HepG2 (cell line): Measurements from ENCODE around the gene GRAP. TPM values are rescaled to one million over a fixed set of nuclear protein-coding genes. Genes with fewer than 3 reads are reported as not detected.
A peak's percentile ranks its signal among the peaks of the same experiment; 100 is the strongest.

Source experiments
- ATAC-seq: fragments of 200-7000 bp; cut with Tn5 transposase; 3 replicates; pipeline ENCODE4 v1.9.1; 2020; ENCODE audit warnings: mild to moderate bottlenecking, moderate library complexity
- BruUV-seq: library from RNA; stranded (reverse); fragments of 400-500 nt; replicated peaks from 2 replicates; lab custom pipeline; 2021; lab: Mats Ljungman, UMichigan
- CTCF ChIA-PET: fragments of 300-600 bp; formaldehyde crosslinking; extraction: SDS; loops from one replicate; lab custom pipeline; 2021; ENCODE audit warnings: low total read pairs, inconsistent platforms, low intra/inter-chr PET ratio; lab: Yijun Ruan, JAX
- POLR2A ChIA-PET: fragments of 350-600 bp; sonication (Branson Sonifier 250); formaldehyde crosslinking; loops from one replicate; lab custom pipeline; 2020; ENCODE audit warnings: antibody characterized with exemption, inconsistent platforms; lab: Yijun Ruan, JAX
- DNase-seq: peaks from one replicate; pipeline ENCODE4 v3.0.0-alpha.2; 2015; ENCODE audit warnings: low spot score
- FAIRE-seq: peaks from 3 replicates; lab custom pipeline; 2011; peaks lifted over from hg19 to GRCh38; lab: Jason Lieb, UNC
- H2AFZ ChIP-seq: one replicate; pipeline ENCODE4 v1.6.1; 2011; ENCODE audit warnings: low read length, inconsistent platforms
- H3K27ac ChIP-seq: fragments of 300-600 bp; 3 replicates; pipeline ENCODE4 v1.8.0; 2011; ENCODE audit warnings: mixed run types, mild to moderate bottlenecking, mixed read lengths, low read length, inconsistent platforms; ENCODE audit not compliant: insufficient read depth; ENCODE audit errors: extremely low read length
- H3K27me3 ChIP-seq, 2 experiments: fragments of 200-600 bp in 1 of 2; 2 replicates in 1 of 2; 3 replicates in 1 of 2; pipeline versions ENCODE4 v1.6.0 to v1.8.0; 2011; ENCODE audit warnings: low read length in 2 of 2, mild to moderate bottlenecking in 2 of 2, moderate library complexity in 2 of 2, inconsistent platforms in 1 of 2; ENCODE audit not compliant: insufficient read depth in 2 of 2, control insufficient read depth in 1 of 2
- H3K36me3 ChIP-seq, 2 experiments: fragments of 200-600 bp in 1 of 2; replicated peaks in 1 of 2; 2 replicates in 1 of 2; 3 replicates in 1 of 2; pipeline versions ENCODE4 v1.5.1 to v1.8.0; 2011; ENCODE audit warnings: low read length in 2 of 2, inconsistent platforms in 1 of 2; ENCODE audit not compliant: insufficient read depth in 2 of 2, control insufficient read depth in 1 of 2
- H3K4me1 ChIP-seq: 2 replicates; pipeline ENCODE4 v1.5.1; 2012; ENCODE audit warnings: low read length, inconsistent platforms; ENCODE audit not compliant: insufficient read depth
- H3K4me2 ChIP-seq: 2 replicates; pipeline ENCODE4 v1.6.0; 2011; ENCODE audit warnings: low read depth, low read length, inconsistent platforms
- H3K4me3 ChIP-seq, 3 experiments: fragments of 200-600 bp in 1 of 3; sonication (generic), shearing (Covaris generic) in 1 of 3; replicated peaks in 1 of 3; 2 replicates each; pipeline ENCODE4 v1.5.1; 2011 to 2016; ENCODE audit warnings: low read length in 3 of 3, inconsistent platforms in 2 of 3, low read depth in 2 of 3, mild to moderate bottlenecking in 2 of 3, control low read depth in 1 of 3, mixed read lengths in 1 of 3; ENCODE audit not compliant: insufficient read depth in 1 of 3
- H3K79me2 ChIP-seq: one replicate; pipeline ENCODE4 v1.6.1; 2011; ENCODE audit warnings: low read length, inconsistent platforms; ENCODE audit not compliant: insufficient read depth
- H3K9ac ChIP-seq: 2 replicates; pipeline ENCODE4 v1.6.0; 2011; ENCODE audit warnings: mild to moderate bottlenecking, low read depth, low read length, inconsistent platforms; ENCODE audit not compliant: insufficient read depth
- H3K9me3 ChIP-seq: 2 replicates; pipeline ENCODE4 v1.5.1; 2012; ENCODE audit warnings: mild to moderate bottlenecking, low read length
- H4K20me1 ChIP-seq: 2 replicates; pipeline ENCODE4 v1.6.0; 2011; ENCODE audit warnings: inconsistent platforms, mild to moderate bottlenecking, low read length, moderate library complexity; ENCODE audit not compliant: insufficient read depth
- POLR2A ChIP-seq, 2 experiments: IDR thresholded peaks; 2 replicates each; pipeline ENCODE4 v1.6.1; 2011; ENCODE audit warnings: low read depth in 2 of 2, low read length in 2 of 2, mild to moderate bottlenecking in 1 of 2, moderate library complexity in 1 of 2; ENCODE audit not compliant: insufficient read depth in 1 of 2
- WGBS: methylation state at CpG from one replicate; pipeline ENCODE4 v1.1.6; 2017; ENCODE audit warnings: low lambda C conversion rate; 5-methylcytosine and 5-hydroxymethylcytosine counted together
- in situ Hi-C: cut with HindIII; loops from 2 replicates; pipeline ENCODE4 v1.10.0; 2017; ENCODE audit warnings: low pct_unique_long_range_greater_than_20kb; ENCODE audit not compliant: extremely low pct_ligation_motif_present
- intact Hi-C: fragments of 100-400 bp; cut with micrococcal nuclease; formaldehyde crosslinking; loops from one replicate; pipeline ENCODE4 v1.10.0; 2022; ENCODE audit not compliant: unreplicated experiment
- polyA plus RNA-seq, 8 experiments: library from polyadenylated mRNA; depleted of rRNA in 3 of 8; stranded (reverse) in 7 of 8; unstranded in 1 of 8; fragments of >200 nt; fragmentation: Illumina TruSeq in 4 of 8; extraction: Trizol in 4 of 8; gene quantifications; 2 replicates each; pipeline versions ENCODE4 v1.2.1 to v1.2.3, GENCODE V29; 2011 to 2016; ENCODE audit warnings: low read depth in 4 of 8, missing spikeins in 1 of 8, mixed read lengths in 1 of 8; ENCODE audit not compliant: insufficient read depth in 1 of 8
- total RNA-seq, 5 experiments: library from RNA; depleted of rRNA; stranded (reverse); fragments of >200 nt; fragmentation: Illumina TruSeq; extraction: Trizol; gene quantifications; 2 replicates each; pipeline ENCODE4 v1.2.3, GENCODE V29; 2016; ENCODE audit warnings: low read depth in 1 of 5
- TF ChIP-seq, protein P1 (sequence below): sonication (generic); formaldehyde crosslinking; IDR thresholded peaks from 2 replicates; pipeline ENCODE4 v1.4.0; 2020; ENCODE audit warnings: missing genetic modification reagents
- TF ChIP-seq, protein P2 (sequence below): IDR thresholded peaks from 2 replicates; pipeline ENCODE4 v1.4.0; 2020; ENCODE audit warnings: mild to moderate bottlenecking, missing genetic modification reagents

The GRAP gene
- total and polyA plus RNA-seq, 2 of the 13 experiments (the other 11 are each of a cell fraction or from before 2014, with no cell fraction given): 0.77 to 1.7 TPM

GRCh38 chr17:19001907-19002590, 44.7 kb downstream of the GRAP start:
- no peak for FAIRE-seq
- TSS peak; percentile 51 for BruUV-seq
- H3K4me2 ChIP-seq: peak overlapping the region; percentile 100

More at GRCh38 chr17:19001907-19002590, 44.7 kb downstream of the GRAP start:
- intact Hi-C loops: loop anchor here (2.0 kb wide), 1 partner anchor 13 kb away; no protein-coding TSS in a partner anchor
- H3K79me2 ChIP-seq: peaks cover 48% of the 10 kb centered on the region
- no peaks in the 10 kb centered on the region for H3K9me3 ChIP-seq
- no peaks in the 10 kb centered on the region; a peak in 1 of 5 replicates for H3K27me3 ChIP-seq
- CTCF ChIA-PET: no interaction called here
- in situ Hi-C loops: loop anchor here (5.0 kb wide), 1 partner anchor 35 kb away; no protein-coding TSS in a partner anchor
- POLR2A ChIA-PET: interaction anchor here (0.9 to 3.4 kb wide), 3 partner anchors 14 to 21 kb away, joined by 3 to 22 read pairs (median 8); no protein-coding TSS in a partner anchor
- no peak overlapping the region for H2AFZ ChIP-seq
- WGBS: 71% methylated on average over 7 of the region's 7 CpGs
- 0 out of 4 replicates have a peak, but pooled peaks of 1 of the 2 experiments have one; percentile 17 for TF ChIP-seq POLR2A (IDR thresholded peaks at IDR 0.05; ENCODE audit: insufficient read depth in 1 of 2, low read depth in 2 of 2, low read length in 2 of 2)
- TF ChIP-seq, protein P1, sequence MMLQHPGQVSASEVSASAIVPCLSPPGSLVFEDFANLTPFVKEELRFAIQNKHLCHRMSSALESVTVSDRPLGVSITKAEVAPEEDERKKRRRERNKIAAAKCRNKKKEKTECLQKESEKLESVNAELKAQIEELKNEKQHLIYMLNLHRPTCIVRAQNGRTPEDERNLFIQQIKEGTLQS (CRISPR knock-in tag): no peak
- TF ChIP-seq, protein P2, sequence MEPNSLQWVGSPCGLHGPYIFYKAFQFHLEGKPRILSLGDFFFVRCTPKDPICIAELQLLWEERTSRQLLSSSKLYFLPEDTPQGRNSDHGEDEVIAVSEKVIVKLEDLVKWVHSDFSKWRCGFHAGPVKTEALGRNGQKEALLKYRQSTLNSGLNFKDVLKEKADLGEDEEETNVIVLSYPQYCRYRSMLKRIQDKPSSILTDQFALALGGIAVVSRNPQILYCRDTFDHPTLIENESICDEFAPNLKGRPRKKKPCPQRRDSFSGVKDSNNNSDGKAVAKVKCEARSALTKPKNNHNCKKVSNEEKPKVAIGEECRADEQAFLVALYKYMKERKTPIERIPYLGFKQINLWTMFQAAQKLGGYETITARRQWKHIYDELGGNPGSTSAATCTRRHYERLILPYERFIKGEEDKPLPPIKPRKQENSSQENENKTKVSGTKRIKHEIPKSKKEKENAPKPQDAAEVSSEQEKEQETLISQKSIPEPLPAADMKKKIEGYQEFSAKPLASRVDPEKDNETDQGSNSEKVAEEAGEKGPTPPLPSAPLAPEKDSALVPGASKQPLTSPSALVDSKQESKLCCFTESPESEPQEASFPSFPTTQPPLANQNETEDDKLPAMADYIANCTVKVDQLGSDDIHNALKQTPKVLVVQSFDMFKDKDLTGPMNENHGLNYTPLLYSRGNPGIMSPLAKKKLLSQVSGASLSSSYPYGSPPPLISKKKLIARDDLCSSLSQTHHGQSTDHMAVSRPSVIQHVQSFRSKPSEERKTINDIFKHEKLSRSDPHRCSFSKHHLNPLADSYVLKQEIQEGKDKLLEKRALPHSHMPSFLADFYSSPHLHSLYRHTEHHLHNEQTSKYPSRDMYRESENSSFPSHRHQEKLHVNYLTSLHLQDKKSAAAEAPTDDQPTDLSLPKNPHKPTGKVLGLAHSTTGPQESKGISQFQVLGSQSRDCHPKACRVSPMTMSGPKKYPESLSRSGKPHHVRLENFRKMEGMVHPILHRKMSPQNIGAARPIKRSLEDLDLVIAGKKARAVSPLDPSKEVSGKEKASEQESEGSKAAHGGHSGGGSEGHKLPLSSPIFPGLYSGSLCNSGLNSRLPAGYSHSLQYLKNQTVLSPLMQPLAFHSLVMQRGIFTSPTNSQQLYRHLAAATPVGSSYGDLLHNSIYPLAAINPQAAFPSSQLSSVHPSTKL (CRISPR knock-in tag): no peak
- H3K9ac ChIP-seq: peak overlapping the region; percentile 76; the same call in 1 of the 2 replicates
- H3K4me3 ChIP-seq: peak overlapping the region; percentile 12 to 84 (median 69); a peak in 5 of 6 replicates
- H3K27ac ChIP-seq: no peak overlapping the region
- H4K20me1 ChIP-seq: peaks cover 25% of the 10 kb centered on the region
- no peak for DNase-seq
- H3K36me3 ChIP-seq: peaks cover 2 to 31% of the 10 kb centered on the region in 2 experiments
- ATAC-seq: no peak
- peaks cover 60% of the 10 kb centered on the region for H3K4me1 ChIP-seq
